GM21528 (cell line): ENCODE measurements around the gene ASPG.

Experiments
- ATAC-seq: cut with Tn5 transposase; IDR thresholded peaks from one replicate; pipeline ENCODE4 v1.9.1; 2021; ENCODE audit warnings: mild to moderate bottlenecking, moderate library complexity; ENCODE audit not compliant: unreplicated experiment, low FRiP score

The ASPG gene

GRCh38 chr14:104115131-104115600 lies 29.7 kb downstream of the ASPG start:
- no peak for ATAC-seq

DNA sequence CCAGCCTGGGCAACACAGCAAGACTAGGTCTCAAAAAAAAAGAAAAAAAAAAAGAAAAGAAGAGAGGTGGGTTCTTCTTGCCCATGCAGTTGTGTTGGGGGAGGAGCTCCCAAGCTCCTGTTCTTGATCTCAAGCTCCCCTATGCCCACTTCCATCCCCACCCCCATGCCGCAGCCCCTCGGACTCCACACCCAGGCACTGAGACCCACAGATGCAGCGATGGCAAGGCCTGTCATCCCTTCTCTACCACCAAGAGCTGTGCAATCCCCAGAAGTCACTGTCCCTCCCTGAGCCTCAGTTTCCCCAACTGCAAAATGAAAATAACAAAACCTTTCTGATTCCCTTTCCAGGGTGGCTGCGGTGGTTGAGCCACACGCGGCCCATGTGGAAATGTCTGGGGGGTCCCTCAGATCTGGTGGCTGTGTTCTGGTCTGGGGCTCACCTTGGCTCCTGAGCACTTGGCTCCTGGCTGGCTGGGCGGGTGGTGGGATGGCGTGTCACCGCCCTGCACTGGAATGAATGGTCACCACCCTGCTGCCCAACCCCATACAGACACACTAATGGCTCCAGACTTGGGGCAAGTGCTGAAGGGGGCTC lies 30.3 kb downstream of the ASPG start:
- no peak for ATAC-seq

- ATAC-seq, result no peak
Measured at GRCh38 chr14:104116288-104116755, 30.8 kb downstream of the ASPG start.

DNA sequence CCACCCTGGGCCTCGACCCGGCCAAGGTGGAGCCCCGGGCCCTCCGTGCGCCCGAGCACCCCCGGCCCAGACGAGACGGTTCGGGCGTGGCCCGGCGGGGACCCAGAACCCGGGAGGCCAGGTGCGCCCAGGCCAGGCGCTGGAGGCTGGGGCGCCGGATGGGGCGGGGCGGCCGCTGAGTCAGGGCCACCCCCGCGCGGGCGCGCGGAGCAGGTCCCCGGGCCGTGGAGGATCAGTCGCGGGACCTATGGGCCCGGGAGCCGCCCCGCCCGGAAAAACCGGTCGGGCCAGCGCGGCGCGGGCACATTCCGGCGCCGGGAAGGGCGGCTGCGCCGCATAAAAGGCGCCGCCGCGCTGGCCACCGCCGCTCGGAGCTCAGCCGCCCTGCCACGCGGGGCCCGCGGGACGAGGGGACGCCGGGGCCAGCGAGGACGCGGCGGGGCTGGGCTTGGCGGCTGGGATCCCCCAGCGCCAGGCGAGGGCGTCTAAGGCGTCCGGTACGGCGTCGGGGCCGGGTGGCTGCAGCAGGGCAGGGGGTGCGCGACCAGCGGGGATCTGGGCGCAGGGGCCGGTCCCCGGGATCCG lies 31.3 kb downstream of the ASPG start:
- ATAC-seq, result no peak

GRCh38 chr14:104117341-104118005 lies 32.0 kb downstream of the ASPG start:
- no peak for ATAC-seq

DNA sequence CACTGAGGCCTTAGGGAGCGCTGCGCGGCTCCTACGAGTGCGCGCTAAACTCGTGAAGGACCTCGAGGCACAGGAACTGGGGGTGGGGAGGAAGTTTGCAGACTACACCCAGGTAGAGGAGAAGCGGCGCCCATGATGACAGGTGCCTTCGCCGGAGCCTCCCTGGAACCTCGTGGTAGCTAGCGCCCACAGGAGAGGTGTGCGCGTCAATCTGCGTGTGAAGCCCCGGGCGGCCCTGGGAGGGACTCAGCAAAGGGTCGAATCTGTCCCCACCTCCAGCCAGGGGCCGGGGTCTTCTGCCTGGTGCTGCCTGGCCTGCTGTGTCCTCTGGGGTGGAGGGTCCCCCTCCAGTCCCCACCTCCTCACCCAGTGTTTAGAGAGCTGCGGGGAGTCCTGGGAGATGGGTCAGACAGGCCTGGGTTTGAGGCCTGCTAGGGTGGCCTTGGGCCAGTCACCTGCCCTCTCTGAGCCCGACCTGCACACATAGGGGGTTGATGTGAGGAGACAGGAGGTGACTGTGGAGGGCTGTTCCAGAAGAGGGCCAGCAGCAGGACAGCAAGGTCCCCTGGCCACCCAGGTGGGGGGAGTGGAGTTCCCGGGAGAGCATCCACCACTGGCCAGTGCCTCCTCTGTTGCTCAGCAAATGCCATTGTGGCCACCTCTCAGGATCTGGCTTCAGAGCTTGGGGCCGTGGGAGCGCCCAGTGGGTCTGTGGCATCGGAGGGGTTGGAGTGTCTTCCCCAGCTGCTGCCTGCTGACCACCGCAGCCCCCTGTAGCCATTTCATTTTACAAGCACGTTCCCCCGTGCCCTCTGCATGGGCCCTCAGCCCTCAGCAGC lies 32.7 kb downstream of the ASPG start:
- no peak for ATAC-seq

- no peak for ATAC-seq
Measured at GRCh38 chr14:104119119-104119487, 33.6 kb downstream of the ASPG start.

GRCh38 chr14:104119488-104120251 lies 34.2 kb downstream of the ASPG start:
- ATAC-seq, result no peak

DNA sequence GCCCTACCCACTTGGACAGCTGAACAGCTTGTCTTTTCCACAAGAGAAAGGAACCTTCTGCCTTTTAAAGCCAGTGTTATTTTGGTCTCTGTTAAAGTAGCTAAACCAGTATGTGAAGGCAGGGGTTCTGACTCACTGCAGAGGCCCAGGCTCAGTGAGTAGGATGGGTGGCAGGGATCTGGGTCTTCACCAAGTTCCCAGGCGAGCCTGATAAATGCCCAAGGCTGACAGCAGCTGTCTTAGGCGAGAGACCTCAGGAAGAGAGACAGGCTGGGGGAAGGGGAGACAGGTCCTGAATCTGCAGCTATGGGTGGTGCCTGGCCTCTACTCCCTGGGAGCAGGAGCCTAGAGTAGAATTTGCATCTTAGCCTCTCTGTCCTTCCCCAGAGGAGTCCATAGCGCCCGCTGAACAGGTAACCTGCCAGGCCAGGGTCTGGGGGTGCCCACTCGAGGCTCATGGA lies 34.8 kb downstream of the ASPG start:
- no peak for ATAC-seq

DNA sequence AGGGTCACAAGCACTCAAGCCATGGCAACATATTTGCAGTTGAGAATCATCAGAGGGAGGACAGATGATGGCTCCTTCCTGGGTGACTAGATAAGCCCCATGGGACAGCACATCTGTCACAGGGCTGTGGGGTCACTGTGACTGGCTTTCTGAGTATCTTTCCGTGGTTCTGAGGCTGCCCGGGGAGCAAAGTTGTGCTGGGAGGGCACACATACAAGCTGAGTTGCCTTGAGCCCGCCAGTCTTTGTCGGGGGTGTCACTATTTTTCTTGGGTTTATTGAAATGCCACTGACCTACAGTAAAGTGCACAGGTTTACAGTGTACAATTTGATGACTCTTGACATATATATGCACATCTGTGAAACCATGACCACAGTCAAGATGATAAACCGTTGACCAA lies 35.6 kb downstream of the ASPG start:
- ATAC-seq, result no peak

GRCh38 chr14:104123879-104124278 lies 38.4 kb downstream of the ASPG start:
- no peak for ATAC-seq

DNA sequence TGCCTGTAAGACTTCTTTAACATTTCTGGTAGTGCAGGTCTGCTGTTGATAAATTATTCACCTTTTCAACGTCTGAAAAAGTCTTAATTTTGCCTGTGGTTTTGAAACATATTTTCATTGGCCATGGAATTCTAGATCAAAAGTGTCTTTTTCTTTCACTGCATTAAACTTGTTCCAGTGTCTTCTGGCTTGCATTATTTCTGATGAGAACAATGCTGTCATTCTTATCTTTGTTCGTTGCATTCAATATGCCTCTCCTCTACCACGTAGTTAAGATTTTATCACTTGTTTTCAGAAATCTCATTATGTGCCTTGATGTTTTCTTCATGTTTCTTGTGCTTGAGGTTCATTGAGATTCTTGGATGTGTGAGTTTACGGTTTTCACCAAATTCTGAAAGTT lies 39.5 kb downstream of the ASPG start:
- no peak for ATAC-seq

GRCh38 chr14:104126753-104127152 lies 41.3 kb downstream of the ASPG start:
- ATAC-seq, result no peak

DNA sequence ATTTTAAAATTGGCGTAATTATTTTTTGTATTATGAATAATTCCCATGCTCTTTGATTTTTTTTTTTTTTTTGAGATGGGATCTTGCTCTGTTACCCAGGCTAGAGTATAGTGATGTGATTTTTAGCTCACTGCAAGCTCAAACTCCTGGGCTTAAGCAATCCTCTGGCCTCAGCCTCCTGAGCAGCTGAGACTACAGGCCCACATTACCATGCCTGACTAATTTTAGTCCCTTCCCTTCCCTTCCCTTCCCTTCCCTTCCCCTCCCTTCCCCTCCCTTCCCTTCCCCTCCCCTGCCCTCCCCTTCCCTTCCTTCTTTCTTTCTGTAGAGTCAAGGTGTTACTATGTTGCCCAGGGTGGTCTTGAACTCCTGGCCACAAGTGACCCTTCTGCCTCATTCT lies 43.5 kb downstream of the ASPG start:
- no peak for ATAC-seq

DNA sequence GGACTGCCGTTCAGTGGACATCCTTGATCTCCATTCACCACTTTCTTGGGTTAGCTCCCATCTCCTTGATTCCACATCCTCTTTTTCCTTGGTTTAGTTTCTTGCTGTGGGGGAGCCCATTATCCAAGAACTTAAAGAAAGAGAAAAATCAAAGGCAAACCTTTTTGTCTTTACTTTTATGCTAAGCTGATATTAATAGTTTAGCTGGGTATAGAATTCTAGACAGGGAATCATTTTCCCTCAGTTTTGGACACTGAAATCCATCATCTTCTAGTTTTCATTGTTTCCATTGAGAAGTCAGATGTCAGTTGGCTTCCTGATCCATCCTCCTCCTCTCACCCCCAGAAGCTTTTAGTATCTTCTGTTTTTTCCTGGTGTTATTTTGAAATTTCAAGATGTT lies 44.1 kb downstream of the ASPG start:
- ATAC-seq, result no peak

DNA sequence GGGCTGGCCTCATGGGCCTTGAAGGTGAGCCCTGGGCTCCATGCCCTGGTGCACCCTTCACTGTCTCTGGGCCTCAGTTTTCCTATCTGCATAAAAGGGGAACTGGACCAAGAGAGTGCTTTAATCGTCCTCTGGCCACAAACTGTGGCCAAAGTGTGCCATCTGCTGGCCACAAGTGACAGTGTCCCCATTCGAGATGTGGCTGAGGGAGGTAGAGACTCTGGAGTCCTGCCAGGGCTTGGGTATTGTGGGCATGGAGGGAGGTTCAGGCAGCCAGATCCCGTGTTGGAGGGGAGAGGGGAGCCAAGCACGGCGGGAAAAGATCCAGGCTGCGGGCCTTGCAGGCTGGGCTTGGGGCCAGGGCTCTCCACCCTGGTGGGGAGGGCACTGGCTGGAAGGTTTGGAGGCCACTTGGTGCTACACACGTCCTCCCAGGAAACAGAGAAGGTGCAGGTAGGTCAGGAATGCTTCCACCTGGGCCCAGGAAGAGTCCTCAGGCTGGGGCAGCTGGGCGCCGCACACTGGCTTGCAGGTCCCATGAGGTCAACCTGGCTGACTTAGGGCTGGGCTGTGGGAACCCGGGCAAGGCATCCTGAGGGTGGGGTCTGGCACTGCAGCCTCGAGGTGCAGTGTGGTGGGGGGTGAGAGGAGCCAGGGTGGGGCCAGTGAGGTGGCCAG lies 45.6 kb downstream of the ASPG start:
- no peak for ATAC-seq

DNA sequence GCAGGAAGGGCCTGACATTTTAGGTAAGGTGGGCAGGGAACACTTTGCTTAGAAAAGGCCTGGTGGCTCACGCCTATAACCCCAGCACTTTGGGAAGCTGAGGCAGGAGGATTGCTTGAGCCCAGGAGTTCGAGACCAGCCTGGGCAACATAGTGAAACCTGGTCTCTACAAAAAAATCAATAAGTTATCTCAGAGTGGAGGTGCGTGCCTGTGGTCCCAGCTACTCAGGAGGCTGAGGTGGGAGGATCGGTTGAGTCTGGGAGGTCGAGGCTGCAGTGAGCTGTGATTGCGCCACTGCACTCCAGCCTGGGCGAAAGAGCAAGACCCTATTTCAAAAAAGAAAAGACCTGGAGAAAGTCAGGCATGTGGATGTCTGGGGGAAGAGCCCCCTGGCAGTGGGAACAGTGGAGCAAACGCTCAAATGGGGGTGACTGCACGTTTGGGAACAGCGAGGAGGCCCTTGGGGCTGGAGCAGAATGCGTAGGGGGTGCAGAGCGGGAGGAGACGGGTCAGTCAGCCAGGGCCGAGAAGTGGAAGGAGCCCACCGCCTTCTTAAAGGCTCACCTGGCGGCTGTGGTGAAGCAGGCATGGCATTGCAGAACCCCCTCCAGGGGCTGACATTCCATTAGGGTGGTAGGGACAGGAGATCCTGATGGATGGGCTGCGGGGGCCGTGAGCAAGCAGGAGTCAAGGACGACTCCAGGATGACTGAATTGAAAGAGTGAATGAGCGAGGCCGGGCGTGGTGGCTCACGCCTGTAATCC lies 46.6 kb downstream of the ASPG start:
- ATAC-seq, result no peak

DNA sequence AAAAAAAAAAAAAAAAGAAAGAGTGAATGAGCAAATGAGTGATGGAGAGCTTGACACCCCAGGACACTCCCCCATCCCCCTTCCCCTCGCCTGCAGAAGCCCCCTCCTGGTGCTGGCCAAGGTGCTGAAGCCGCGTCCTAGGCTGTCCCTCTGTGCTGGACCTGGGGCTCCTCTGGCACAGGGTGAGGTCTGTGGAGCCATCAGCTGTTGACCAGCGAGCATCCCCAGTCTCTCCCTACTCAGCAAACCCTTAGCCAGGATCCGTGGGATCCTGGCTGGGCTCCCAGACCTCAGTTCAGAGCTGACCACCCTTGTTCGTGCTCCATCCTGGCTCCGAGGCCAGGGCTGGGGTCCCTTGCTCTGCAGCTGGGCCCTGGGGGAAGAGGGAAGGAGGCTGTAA lies 47.5 kb downstream of the ASPG start:
- ATAC-seq, result no peak

- no peak for ATAC-seq
Measured at GRCh38 chr14:104133496-104133895, 48.0 kb downstream of the ASPG start.
